OCI-LY1 (cell line): Measurements from ENCODE around the gene ZPR1.

ENCODE experiments used
- H2AFZ ChIP-seq: fragments of 200-600 bp; sonication (generic), shearing (Covaris generic); 2 replicates; pipeline ENCODE4 v1.6.0; 2014; ENCODE audit warnings: antibody characterized with exemption, mild to moderate bottlenecking, low read length
- H3F3A ChIP-seq: fragments of 200-600 bp; sonication (generic), shearing (Covaris generic); 2 replicates; pipeline ENCODE4 v1.6.0; 2014; ENCODE audit warnings: mild to moderate bottlenecking, antibody characterized with exemption, low read length, moderate library complexity; ENCODE audit not compliant: insufficient read depth
- H3K27ac ChIP-seq: fragments of 200-600 bp; sonication (generic); 2 replicates; pipeline ENCODE4 v1.5.1; 2014; ENCODE audit warnings: low read length, mixed run types, mild to moderate bottlenecking, low read depth; ENCODE audit not compliant: poor library complexity, severe bottlenecking
- H3K27me3 ChIP-seq: fragments of 200-600 bp; sonication (generic); 2 replicates; pipeline ENCODE4 v1.6.0; 2014; ENCODE audit warnings: antibody characterized with exemption, mild to moderate bottlenecking, low read length, moderate library complexity; ENCODE audit not compliant: insufficient read depth
- H3K36me3 ChIP-seq: fragments of 200-600 bp; sonication (generic); 2 replicates; pipeline ENCODE4 v1.6.1; 2014; ENCODE audit warnings: mild to moderate bottlenecking, antibody characterized with exemption, low read length, moderate library complexity, mixed read lengths; ENCODE audit not compliant: insufficient read depth
- H3K4me1 ChIP-seq: fragments of 200-600 bp; sonication (generic); 2 replicates; pipeline ENCODE4 v1.5.1; 2014; ENCODE audit warnings: mild to moderate bottlenecking, low read length, moderate library complexity; ENCODE audit not compliant: insufficient read depth, severe bottlenecking
- H3K4me2 ChIP-seq: fragments of 200-600 bp; sonication (generic), shearing (Covaris generic); 2 replicates; pipeline ENCODE4 v1.6.1; 2014; ENCODE audit warnings: low read length
- H3K4me3 ChIP-seq: fragments of 200-600 bp; sonication (generic); 2 replicates; pipeline ENCODE4 v1.5.1; 2014; ENCODE audit warnings: low read length, low read depth, mild to moderate bottlenecking, mixed read lengths; ENCODE audit not compliant: poor library complexity, severe bottlenecking
- H3K79me2 ChIP-seq: fragments of 200-600 bp; shearing (Covaris generic); 2 replicates; pipeline ENCODE4 v1.6.1; 2016; ENCODE audit warnings: mixed run types, low read length, mixed read lengths; ENCODE audit not compliant: insufficient read depth
- H3K9ac ChIP-seq: fragments of 200-600 bp; sonication (generic), shearing (Covaris generic); 2 replicates; pipeline ENCODE4 v1.6.1; 2014; ENCODE audit warnings: mild to moderate bottlenecking, low read length, mixed read lengths
- H3K9me2 ChIP-seq: fragments of 200-600 bp; sonication (generic), shearing (Covaris generic); 2 replicates; pipeline ENCODE4 v1.6.1; 2014; ENCODE audit warnings: low read depth, mild to moderate bottlenecking, low read length, mixed read lengths
- H3K9me3 ChIP-seq: fragments of 200-600 bp; shearing (Covaris generic); 2 replicates; pipeline ENCODE4 v1.6.1; 2014; ENCODE audit warnings: low read length, mixed read lengths
- H4K20me1 ChIP-seq: fragments of 200-600 bp; sonication (generic), shearing (Covaris generic); 2 replicates; pipeline ENCODE4 v1.6.0; 2016; ENCODE audit warnings: mild to moderate bottlenecking, low read length; ENCODE audit not compliant: insufficient read depth
- CTCF ChIP-seq: fragments of 200-600 bp; sonication (generic), shearing (Covaris generic); IDR thresholded peaks from 2 replicates; pipeline ENCODE4 v1.5.1; 2017; ENCODE audit warnings: mild to moderate bottlenecking, antibody characterized with exemption, low read length, moderate library complexity, mixed read lengths
- EZH2 ChIP-seq: fragments of 200-600 bp; sonication (generic), shearing (Covaris generic); IDR thresholded peaks from 2 replicates; pipeline ENCODE4 v1.8.0; 2017; ENCODE audit warnings: borderline replicate concordance, mixed run types, mild to moderate bottlenecking, antibody characterized with exemption, low read length, moderate library complexity, mixed read lengths

Gene ZPR1

GRCh38 chr11:116790167-116791001, 2.6 kb upstream of the ZPR1 start:
- Histone ChIP-seq H2AFZ (no peak overlapping the region), H3K9ac (no peak overlapping the region), H3F3A (no peaks in the 10 kb centered on the region), H3K4me2 (no peak overlapping the region), H3K79me2 (peaks cover 10% of the 10 kb centered on the region; the same call in 1 of the 2 replicates), H4K20me1 (no peaks in the 10 kb centered on the region), H3K4me1 (peaks cover 28% of the 10 kb centered on the region), H3K36me3 (peaks cover 14% of the 10 kb centered on the region), H3K27ac (no peak overlapping the region), H3K27me3 (no peaks in the 10 kb centered on the region), H3K9me2 (no peaks in the 10 kb centered on the region), H3K9me3 (no peaks in the 10 kb centered on the region), H3K4me3 (no peak overlapping the region)
- TF ChIP-seq EZH2 (no peak), CTCF (no peak)

GRCh38 chr11:116788975-116789374, 1.2 kb upstream of the ZPR1 start:
- no peak overlapping the region for H2AFZ ChIP-seq
- peaks cover 28% of the 10 kb centered on the region for H3K36me3 ChIP-seq
- peaks cover 28% of the 10 kb centered on the region for H3K4me1 ChIP-seq
- no peaks in the 10 kb centered on the region for H4K20me1 ChIP-seq
- no peak for TF ChIP-seq CTCF
- TF ChIP-seq EZH2 = no peak
- H3K27me3 ChIP-seq = no peaks in the 10 kb centered on the region
- H3K79me2 ChIP-seq = peaks cover 10% of the 10 kb centered on the region; the same call in 1 of the 2 replicates
- H3K9me2 ChIP-seq = no peaks in the 10 kb centered on the region
- no peak overlapping the region for H3K27ac ChIP-seq
- no peak overlapping the region for H3K4me3 ChIP-seq
- no peaks in the 10 kb centered on the region for H3K9me3 ChIP-seq
- no peaks in the 10 kb centered on the region for H3F3A ChIP-seq
- no peak overlapping the region for H3K4me2 ChIP-seq
- no peak overlapping the region for H3K9ac ChIP-seq

- peaks cover 10% of the 10 kb centered on the region; the same call in 1 of the 2 replicates for H3K79me2 ChIP-seq
- H3K4me1 ChIP-seq = peaks cover 28% of the 10 kb centered on the region
- H3K9ac ChIP-seq = peak overlapping the region; percentile 84
- TF ChIP-seq CTCF (no peak), EZH2 (no peak)
- peak overlapping the region; percentile 89 for H3K4me3 ChIP-seq
- H3K4me2 ChIP-seq = peak overlapping the region; percentile 98
- no peak overlapping the region for H3K27ac ChIP-seq
- no peaks in the 10 kb centered on the region for H4K20me1 ChIP-seq
- no peaks in the 10 kb centered on the region for H3K9me3 ChIP-seq
- no peaks in the 10 kb centered on the region for H3F3A ChIP-seq
- H3K27me3 ChIP-seq = no peaks in the 10 kb centered on the region
- no peaks in the 10 kb centered on the region for H3K9me2 ChIP-seq
- H2AFZ ChIP-seq = no peak overlapping the region
- peaks cover 32% of the 10 kb centered on the region for H3K36me3 ChIP-seq
These were observed 711 bp upstream of the ZPR1 start for GRCh38 chr11:116788534-116788933.
